GM19452 (cell line): ENCODE measurements around the gene SUFU.
A peak's percentile ranks its signal among the peaks of the same experiment; 100 is the strongest.
"Not testable (repeated sequence)": the region's sequence is repeated elsewhere in the genome, so short reads cannot be mapped to it uniquely, and the experiment has no call there.

Experiments used
- ATAC-seq: cut with Tn5 transposase; IDR thresholded peaks from one replicate; pipeline ENCODE4 v1.9.1; 2021; ENCODE audit not compliant: unreplicated experiment

SUFU gene

DNA sequence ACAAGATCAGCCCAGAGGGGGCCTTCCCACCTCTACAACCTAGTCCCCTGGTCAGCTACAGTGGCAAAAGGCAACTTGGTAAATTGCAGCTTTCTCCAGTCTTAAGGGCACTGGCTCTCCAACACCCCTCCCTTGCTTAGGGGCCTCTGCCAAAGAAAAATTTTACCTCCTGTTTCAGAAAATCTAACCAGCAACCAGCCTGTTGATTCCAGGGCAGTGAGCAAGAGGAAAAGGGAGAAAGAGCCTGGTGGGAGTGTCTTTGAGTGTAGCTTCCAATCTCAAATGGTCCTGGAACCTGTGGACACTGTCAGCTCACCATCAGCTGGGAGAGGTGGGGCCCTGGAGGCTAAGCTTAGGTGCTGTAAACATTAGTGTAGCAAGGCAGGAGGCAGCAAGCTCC lies 24.1 kb upstream of the SUFU start:
- ATAC-seq: no peak

DNA sequence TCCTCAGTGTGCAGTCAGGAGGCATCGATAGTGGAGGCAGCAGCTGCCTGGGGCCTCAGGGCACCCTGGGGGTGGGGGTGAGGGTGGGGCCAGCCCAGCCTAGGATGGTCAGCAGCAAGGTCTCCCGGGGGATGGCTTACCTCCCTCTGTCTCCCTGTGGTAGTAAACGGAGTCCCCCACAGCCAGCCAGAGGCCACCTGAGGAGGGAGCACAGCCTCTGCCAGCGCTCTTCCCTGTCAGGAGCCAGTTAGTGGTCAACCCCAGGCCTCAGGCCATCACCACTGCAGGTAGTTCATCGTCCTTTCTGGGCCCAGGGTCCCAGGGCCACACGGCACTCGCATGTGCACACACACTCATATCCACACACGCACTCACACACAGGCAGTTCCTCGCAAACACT lies 23.4 kb upstream of the SUFU start:
- no peak for ATAC-seq

GRCh38 chr10:102484021-102484420 lies 19.8 kb upstream of the SUFU start:
- no peak for ATAC-seq

DNA sequence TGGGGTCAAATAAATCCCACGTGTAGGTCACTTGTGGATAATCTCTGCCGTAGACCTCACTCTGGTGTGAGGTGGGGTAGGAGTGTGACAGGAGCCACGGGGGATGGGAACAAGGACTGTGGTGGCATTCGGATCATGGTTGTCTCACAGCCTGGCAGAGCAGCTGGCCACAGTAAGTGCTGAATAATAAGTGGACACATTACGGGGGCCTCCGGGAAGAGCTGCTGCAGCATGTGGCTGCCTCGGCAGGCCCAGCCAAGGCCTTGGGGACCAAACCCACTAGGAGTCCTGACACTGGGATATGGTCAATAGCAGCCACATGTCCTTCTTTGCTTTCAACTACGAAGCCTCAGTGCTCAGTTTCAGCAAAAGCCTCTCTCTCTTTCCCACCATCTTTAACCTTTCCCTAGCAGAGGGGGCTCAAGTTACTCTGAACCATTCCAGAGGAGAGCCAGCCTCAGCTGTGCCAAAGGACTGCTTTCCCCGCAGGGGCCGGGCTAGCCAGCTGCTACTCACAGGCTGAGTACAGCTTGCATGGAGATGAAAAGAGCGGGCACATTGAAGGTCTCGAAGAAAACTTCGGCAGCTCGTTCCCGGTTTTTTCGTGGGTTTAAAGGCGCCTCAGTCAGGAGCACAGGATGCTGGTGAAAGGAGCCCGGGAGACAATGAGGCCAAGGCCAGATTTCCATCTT lies 18.5 kb upstream of the SUFU start:
- ATAC-seq: no peak

GRCh38 chr10:102491136-102491535 lies 12.6 kb upstream of the SUFU start:
- no peak for ATAC-seq

DNA sequence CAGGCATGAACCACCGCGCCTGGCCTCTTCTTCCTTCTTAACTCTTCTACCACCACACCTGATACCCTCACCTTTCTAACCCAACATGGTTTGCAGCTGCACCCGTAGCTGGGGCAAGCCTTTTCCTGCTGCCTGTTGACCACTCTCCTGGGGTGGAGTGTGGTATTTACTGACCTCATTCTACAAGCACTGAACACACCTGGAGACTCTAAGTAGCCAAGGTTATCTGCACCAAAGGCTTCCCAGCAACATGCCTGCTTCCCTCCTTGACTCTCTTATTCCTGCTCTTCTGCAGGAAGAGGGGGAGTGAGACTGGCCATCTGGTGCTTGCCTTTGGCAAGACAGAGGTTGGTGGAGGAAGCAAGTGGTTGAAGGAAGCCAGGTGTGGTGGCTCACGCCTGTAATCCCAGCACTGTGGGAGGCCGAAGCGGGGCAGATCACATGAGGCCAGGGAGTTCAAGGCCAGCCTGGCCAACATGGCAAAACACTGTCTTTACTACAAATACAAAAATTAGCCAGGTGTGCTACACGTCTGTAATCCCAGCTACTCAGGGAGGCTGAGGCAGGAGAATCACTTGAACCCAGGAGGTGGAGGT lies 11.3 kb upstream of the SUFU start:
- no peak for ATAC-seq

GRCh38 chr10:102492983-102493382 lies 10.8 kb upstream of the SUFU start:
- no peak for ATAC-seq

DNA sequence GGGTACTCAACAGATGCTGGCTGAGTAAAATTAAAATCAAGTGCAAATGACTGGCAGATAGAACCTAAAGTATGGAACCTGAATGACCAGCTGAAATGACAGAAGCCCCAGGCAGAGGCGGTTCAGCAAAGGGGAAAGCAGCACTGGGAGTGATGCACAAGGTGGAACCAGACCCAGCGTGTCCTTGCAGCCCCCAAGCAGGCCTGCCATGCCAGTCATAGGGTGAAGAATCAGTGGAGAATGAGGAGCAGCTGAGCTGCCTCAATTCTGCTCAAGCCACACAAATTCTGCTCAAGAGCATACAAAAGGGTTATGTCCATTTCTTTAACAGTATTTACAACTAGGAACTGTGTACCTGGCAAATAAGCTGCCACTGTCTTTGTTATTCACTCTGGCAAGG lies 10.0 kb upstream of the SUFU start:
- ATAC-seq: no peak

DNA sequence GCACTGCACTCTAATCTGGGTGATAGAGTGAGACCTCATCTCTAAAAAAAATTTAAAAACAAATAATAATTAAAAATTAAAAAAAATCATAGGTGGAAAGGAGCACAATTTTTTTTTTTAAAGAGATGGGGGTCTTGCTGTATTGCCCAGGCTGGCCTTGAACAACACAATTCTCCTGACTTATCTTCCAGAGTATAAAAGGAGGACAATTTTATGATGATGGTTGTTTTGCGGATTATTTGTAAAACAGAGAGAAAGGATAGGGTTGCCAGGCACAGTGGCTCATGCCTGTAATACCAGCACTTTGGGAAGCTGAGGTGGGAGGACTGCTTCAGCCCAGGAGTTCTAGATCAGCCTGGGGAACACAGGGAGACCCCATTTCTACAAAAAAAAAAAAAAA lies 6.2 kb upstream of the SUFU start:
- ATAC-seq: no peak

DNA sequence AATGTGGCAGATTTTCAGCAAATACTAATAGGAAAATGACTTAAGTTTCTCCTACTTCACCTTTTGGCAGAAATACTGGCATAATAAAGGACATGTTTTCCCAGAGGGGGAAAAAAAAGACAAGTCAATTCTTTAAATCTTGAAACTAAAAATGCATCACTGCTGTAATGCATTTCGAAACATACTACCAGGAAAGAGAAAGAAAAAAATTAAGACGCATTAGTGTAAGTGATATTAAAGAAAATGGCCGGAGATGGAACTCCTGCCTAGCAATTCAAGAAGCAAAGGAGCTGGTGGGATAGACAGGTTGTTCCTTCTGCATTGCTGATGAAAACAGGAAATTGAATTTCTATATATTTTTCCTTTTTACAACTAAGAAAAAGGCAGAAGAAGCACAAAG lies 4.4 kb upstream of the SUFU start:
- ATAC-seq: no peak

- ATAC-seq: not testable (repeated sequence)
Observed at GRCh38 chr10:102500686-102501085, 3.1 kb upstream of the SUFU start.

DNA sequence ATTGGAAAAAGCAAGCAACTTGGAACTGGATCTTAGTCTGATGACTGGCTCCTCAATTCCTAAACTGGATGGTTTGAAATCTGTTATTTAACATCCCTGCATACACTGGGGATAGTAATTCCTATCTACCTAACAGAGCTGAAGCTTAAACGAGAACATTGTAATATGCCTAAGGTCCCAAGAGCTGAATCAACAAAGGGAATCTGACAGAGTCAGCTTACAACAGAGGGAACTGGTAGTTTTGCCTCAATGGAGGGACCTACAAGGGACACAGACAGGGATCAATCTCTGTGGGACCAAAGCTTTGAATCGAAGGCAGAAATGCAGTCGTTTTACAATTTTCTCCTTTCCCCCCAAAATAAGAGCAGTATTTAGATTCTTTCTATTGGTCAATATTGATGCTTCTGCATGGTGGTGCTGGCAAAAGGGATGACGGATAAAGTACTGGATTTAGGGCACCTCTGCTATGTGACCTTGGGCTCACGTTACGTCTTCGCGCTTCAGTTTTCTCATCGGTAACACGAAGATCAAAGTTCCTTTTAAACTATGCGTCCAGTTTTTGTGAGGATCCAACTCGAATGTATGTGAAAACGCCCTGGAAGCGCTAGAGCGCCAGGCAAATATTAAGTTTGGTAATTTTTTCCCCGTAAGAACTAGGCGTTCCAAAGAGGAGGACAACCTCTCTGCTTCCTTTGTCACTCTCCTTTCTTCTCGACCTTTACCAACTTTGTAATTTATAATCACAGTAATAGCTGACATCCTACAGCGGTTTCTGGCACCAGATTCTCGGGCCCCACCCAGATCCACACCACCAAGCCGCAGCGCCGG lies 2.4 kb upstream of the SUFU start:
- no peak for ATAC-seq

GRCh38 chr10:102502029-102502336 lies 1.8 kb upstream of the SUFU start:
- peak; percentile 66 for ATAC-seq

DNA sequence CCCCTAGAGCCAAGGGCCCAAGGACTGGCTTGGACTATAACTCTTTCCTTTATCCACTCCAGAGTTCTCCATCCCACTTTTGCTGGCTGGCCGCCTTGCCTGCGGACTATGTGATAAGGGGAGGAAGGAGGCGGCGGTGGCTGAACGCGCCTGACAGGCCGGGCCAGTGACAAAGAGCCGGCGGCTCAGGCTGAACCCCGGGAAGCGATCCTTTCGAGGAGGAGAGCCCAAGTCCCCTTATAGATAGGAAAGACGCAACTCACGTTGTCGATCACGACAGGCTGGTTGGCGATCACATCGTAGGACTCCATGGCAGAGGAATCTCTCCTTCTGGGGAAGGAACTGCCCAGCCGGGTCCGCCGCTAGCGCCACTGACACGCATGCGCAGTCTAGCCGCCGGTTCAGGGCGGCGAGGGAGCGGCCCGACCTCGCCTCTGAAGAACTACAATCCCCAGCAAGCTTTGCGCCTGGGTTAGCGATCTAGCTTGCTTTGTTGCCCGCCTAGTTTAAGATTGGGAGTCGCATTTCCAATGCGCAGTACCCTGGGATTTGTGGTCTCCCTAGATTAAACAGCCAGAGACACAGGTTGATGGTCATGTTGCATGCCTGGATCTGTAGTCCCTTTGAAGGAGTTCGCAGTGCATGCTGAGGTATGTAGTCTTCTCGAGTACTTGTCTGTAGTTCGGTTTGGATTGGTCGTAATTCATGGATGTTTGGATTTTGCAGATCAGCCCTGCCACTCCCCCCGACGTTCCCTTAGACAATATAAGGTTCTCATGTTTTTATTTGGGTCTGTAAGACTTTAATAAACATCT lies 1.2 kb upstream of the SUFU start, which contains the start of gene ACTR1A:
Gene ACTR1A, minus strand, starts transcription at position 376 of the 815 bp plus-strand sequence. Its CDS starts 65 bp downstream, at position 311.
- ATAC-seq: peak; percentile 56

- no peak for ATAC-seq
Observed at GRCh38 chr10:102504179-102504975, 605 bp downstream of the SUFU start.

GRCh38 chr10:102504976-102505300 lies 1.2 kb downstream of the SUFU start:
- no peak for ATAC-seq

DNA sequence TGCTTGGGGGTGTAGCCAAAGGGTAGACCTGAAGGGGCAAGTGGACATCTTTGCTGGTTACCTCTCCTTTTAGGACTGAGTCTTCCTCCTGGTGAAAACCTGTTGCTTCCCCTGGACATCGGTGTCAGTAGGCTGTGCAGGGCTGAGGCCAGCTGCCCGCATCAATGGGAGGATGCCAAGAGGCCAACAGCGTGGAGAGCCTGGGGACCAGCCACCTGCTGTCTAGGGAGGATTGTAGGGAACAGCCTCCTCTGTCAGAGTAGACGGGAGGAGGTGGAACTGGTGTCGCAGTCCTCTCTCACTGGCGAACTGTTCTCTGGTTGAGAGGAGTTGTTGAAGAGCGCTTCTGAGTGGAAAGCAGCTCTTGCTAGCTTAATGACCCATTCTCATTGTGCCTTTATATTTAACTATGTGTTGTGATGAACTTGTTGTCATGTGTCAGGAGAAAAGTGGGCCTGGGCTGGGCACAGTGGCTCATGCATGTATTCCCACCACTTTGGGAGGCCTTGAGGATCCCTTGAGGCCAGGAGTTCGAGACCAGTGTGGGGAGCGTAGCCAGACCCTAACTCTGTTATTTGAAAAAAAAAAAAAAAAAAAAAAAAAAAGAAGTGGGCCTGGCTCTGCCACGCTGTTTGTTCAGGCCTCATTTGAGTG lies 1.8 kb downstream of the SUFU start:
- no peak for ATAC-seq

DNA sequence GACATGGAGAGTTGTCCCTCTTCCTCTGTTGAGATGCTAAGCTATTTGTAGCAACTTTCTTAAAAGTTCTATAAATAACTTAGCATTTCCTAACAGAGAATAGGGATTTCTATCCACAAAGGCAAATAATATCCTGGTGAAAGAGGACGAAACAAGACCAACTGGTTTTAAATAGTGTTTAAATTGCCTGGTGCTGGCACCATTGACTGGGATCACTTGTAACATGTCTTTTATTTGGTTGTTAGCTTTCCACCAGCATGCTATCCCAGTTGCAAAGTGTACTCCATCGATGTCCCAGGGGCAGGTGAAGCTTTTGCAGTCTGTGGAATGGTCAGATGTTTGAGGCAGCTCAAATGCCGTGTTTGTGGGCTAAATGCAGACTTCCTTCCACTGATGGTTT lies 3.7 kb downstream of the SUFU start:
- no peak for ATAC-seq

DNA sequence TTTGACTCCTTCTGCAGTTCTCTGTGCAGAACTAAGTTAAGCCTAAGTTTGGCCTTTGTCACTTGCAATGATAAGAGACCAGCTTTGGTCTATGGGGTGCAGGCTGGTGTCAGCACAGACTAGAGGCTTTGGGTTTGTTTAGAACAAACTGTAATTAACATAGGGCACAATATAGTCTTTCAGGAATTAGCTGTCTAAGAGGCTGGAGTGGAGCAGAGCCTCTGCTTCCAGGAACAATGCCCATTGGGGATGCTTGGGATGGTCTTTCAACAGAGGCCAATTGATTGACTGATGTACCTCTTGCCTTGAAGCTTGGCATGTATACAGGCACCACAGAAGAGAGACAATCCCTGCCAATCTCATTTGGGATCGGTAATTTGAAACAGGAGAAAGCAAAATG lies 4.7 kb downstream of the SUFU start:
- no peak for ATAC-seq

GRCh38 chr10:102509387-102509786 lies 5.6 kb downstream of the SUFU start:
- no peak for ATAC-seq
